Measurements from ENCODE around the gene MOB2.

The MOB2 gene

DNA sequence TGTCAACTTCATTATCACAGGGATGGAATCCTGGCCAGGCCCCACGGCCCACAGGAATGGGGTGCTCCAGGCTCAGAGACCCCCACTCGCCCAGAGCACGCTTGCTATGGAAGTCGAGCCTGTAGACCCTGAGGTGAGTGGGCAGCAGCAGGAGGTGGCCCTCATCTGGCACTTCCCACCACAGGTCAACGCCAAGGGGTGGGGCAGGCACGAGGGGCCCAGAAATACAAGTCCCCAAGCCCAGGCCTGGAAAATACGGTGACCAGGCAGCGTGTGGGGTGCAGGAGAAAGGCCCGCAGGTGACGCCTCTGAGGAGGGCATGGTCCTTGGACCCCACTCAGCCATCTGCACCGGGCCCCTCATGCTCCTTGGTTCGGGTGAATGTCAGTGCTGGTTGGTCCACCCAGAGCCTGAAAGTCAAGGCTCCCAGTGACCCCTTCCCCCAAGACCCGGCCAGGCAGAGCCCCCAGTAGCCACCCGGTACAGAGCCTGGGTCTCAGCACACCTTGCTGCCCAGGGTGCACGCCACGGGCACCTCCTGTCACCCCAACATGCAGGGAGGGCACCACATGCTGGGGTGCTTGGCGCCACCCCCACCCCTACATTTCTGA, 2.4 kb downstream of the MOB2 start:
- H3K4me3 ChIP-seq (ENCODE audit: low read depth, low read length), result no peak overlapping the region
- TF ChIP-seq, protein P1, sequence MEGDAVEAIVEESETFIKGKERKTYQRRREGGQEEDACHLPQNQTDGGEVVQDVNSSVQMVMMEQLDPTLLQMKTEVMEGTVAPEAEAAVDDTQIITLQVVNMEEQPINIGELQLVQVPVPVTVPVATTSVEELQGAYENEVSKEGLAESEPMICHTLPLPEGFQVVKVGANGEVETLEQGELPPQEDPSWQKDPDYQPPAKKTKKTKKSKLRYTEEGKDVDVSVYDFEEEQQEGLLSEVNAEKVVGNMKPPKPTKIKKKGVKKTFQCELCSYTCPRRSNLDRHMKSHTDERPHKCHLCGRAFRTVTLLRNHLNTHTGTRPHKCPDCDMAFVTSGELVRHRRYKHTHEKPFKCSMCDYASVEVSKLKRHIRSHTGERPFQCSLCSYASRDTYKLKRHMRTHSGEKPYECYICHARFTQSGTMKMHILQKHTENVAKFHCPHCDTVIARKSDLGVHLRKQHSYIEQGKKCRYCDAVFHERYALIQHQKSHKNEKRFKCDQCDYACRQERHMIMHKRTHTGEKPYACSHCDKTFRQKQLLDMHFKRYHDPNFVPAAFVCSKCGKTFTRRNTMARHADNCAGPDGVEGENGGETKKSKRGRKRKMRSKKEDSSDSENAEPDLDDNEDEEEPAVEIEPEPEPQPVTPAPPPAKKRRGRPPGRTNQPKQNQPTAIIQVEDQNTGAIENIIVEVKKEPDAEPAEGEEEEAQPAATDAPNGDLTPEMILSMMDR (IDR thresholded peaks at IDR 0.05; ENCODE audit: borderline replicate concordance, insufficient read depth, low read depth, low read length), result no peak

DNA sequence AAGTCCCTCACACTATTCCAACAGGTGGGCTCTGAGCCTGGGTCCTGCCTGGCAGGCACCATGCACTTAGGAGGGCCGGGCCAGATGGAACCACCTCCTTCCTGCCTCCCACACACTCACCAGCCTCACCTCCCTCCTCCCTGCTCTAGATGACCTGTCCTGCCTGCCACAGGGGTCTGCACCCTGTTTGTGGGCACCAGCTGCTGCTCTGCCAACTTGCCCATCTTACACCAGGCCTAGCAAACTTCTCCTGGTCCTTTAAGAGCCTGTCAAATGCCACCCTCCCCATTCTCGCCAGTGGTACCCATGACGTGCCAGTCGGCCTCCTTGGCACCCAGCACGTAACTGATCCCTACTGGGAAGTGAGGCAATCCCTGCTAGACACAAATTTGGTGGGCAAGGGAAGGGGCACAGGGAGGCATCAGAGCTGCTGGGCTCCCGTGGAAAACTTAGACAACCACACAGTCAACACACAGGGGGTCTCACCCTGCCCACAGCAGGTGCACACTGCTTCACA, 3.1 kb downstream of the MOB2 start:
- TF ChIP-seq, protein P1 (IDR thresholded peaks at IDR 0.05; ENCODE audit: borderline replicate concordance, insufficient read depth, low read depth, low read length), result no peak
- H3K4me3 ChIP-seq (ENCODE audit: low read depth, low read length), result no peak overlapping the region

DNA sequence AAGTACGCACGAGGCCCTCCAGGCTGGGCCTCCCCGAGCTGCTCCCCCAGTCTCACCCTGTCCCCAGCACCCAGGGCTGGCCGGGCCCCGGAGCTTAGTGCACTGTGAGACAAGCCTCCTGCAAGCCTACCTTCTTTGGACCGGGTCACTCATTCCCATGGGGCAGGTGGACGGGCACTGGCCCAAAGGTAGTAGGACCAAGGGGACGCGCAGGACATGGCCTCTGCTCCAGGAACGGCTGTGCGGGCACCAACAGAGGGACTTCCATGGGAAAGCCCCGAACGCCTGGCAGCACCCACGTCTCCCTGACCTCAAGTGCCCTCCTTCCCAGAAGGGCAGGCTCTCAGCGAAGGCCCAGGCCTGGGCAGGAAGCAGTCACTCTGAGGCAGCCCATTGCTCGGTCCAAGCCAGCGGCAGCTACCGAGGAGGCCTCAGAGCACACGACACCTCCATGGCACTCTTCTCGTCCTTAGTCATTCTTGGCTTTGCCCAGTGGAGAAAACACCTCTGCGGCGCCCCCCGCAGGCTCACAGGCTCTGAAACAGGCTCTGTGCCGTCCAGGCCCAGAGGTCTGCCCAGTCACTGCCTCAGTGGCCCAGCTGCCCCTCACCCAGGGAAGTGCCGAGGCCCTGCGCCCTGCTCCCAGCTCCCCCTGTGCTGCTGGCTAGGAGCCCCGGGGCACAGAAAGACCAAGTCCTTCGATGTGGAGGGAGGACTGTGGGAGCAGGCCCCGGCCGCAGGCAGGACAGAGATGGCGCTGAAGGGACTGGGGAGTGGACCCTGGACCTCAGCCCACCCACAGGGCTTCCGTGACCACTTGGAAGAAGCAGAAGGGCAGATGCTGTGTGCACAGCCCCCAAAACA, 3.8 kb downstream of the MOB2 start:
- no peak overlapping the region for H3K4me3 ChIP-seq (ENCODE audit: low read depth, low read length)
- TF ChIP-seq, protein P1 (IDR thresholded peaks at IDR 0.05; ENCODE audit: borderline replicate concordance, insufficient read depth, low read depth, low read length), result no peak

DNA sequence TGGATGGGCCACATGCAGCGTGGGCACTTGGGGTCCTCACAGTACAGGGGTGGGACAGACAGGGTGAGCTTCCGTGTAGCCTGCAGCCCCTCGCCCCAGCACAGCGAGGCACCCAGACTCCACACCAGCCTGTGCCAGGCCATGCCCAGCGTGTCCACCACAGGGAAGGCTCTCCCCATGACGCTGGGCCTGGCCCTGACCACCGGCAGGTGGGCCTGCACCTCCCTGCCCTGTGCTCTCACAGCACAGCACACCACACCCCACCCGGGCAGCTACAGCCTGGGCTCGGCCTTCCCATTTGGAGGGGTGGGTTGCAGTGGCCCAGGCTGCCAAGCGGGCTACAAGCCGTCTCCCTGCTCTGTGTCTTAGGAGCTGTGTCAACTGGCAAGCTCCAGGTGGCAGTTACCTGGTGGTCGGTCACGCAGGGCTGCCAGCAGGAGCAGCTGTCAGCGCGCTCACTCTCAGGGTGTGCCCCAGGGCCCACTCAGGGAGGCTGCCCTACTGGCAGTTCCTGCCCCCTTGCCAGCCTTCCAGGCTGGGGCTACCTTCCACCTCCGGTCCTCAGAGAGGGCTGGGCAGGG, 4.6 kb downstream of the MOB2 start:
- H3K4me3 ChIP-seq (ENCODE audit: low read depth, low read length), result no peak overlapping the region
- TF ChIP-seq, protein P1 (IDR thresholded peaks at IDR 0.05; ENCODE audit: borderline replicate concordance, insufficient read depth, low read depth, low read length), result no peak

DNA sequence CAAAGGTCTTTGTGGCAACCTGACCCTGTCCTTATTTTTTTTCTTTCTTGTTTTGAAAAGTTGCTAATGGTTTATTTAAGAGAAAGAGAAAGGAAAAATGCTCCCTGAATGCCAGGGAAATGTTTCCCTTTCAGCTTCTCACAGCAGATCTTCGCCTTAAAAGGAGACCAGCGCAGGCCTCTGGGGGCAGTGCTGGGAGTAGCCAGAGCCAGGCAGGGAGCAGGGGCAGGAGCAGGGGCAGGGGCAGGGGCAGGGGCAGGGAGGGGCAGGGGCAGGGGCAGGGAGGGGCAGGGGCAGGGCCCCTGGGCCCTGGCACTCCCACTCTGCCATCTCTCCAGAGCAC, 5.1 kb downstream of the MOB2 start:
- no peak overlapping the region for H3K4me3 ChIP-seq (ENCODE audit: low read depth, low read length)
- TF ChIP-seq, protein P1 (IDR thresholded peaks at IDR 0.05; ENCODE audit: borderline replicate concordance, insufficient read depth, low read depth, low read length), result no peak

- no peak overlapping the region for H3K4me3 ChIP-seq (ENCODE audit: low read depth, low read length)
- TF ChIP-seq, protein P1 (IDR thresholded peaks at IDR 0.05; ENCODE audit: borderline replicate concordance, insufficient read depth, low read depth, low read length), result no peak
Observed at GRCh38 chr11:1480555-1481482, 5.8 kb downstream of the MOB2 start.

All from GM12875 (cell line).